ENCODE data around the gene BBS1.

GRCh38 chr11:66464916-66465315 lies 45.5 kb upstream of the BBS1 start:
- no peak for TF ChIP-seq CTCF (IDR thresholded peaks at IDR 0.05)
- no peak for TF ChIP-seq POLR2A (IDR thresholded peaks at IDR 0.05)
